ENCODE measurements around the gene XRCC4.

DNA sequence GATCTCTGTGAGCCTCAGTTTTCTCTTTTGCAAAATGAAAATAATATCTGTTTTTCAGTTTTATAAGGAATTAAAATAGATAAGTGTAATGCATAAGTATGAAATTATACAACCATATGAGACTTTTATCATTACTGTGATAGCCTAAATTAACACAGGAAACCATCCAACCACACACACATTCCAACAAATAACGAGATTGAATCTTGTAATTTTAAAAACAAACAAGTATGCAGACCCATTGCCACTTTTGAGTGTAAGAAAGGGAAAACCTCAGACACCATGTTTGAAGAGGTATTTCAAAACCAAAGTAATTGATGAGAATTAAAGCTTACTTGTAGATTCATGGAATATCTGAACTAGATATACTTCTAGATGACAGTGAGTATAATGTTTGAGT, 32.0 kb downstream of the XRCC4 start:
- TF ChIP-seq EZH2 (IDR thresholded peaks at IDR 0.05; ENCODE audit: low read length, unreplicated experiment) (no peak), CTCF (conservative IDR thresholded peaks at IDR 0.05; ENCODE audit: low read depth, low read length) (no peak)
